HepG2 (cell line): ENCODE measurements around the gene VCL. TPM values are rescaled to one million over a fixed set of nuclear protein-coding genes. Genes with fewer than 3 reads are reported as not detected.

Experiments used
- ATAC-seq: fragments of 200-7000 bp; cut with Tn5 transposase; 3 replicates; pipeline ENCODE4 v1.9.1; 2020; ENCODE audit warnings: mild to moderate bottlenecking, moderate library complexity
- BruUV-seq: library from RNA; stranded (reverse); fragments of 400-500 nt; replicated peaks from 2 replicates; lab custom pipeline; 2021; lab: Mats Ljungman, UMichigan
- CTCF ChIA-PET: fragments of 300-600 bp; formaldehyde crosslinking; extraction: SDS; loops from one replicate; lab custom pipeline; 2021; ENCODE audit warnings: low total read pairs, inconsistent platforms, low intra/inter-chr PET ratio; lab: Yijun Ruan, JAX
- POLR2A ChIA-PET: fragments of 350-600 bp; sonication (Branson Sonifier 250); formaldehyde crosslinking; loops from one replicate; lab custom pipeline; 2020; ENCODE audit warnings: antibody characterized with exemption, inconsistent platforms; lab: Yijun Ruan, JAX
- DNase-seq: peaks from one replicate; pipeline ENCODE4 v3.0.0-alpha.2; 2015; ENCODE audit warnings: low spot score
- FAIRE-seq: peaks from 3 replicates; lab custom pipeline; 2011; peaks lifted over from hg19 to GRCh38; lab: Jason Lieb, UNC
- H2AFZ ChIP-seq: one replicate; pipeline ENCODE4 v1.6.1; 2011; ENCODE audit warnings: low read length, inconsistent platforms
- H3K27ac ChIP-seq: fragments of 300-600 bp; 3 replicates; pipeline ENCODE4 v1.8.0; 2011; ENCODE audit warnings: mixed run types, mild to moderate bottlenecking, mixed read lengths, low read length, inconsistent platforms; ENCODE audit not compliant: insufficient read depth; ENCODE audit errors: extremely low read length
- H3K27me3 ChIP-seq, 2 experiments: fragments of 200-600 bp in 1 of 2; 2 replicates in 1 of 2; 3 replicates in 1 of 2; pipeline versions ENCODE4 v1.6.0 to v1.8.0; 2011; ENCODE audit warnings: low read length in 2 of 2, mild to moderate bottlenecking in 2 of 2, moderate library complexity in 2 of 2, inconsistent platforms in 1 of 2; ENCODE audit not compliant: insufficient read depth in 2 of 2, control insufficient read depth in 1 of 2
- H3K36me3 ChIP-seq, 2 experiments: fragments of 200-600 bp in 1 of 2; replicated peaks in 1 of 2; 2 replicates in 1 of 2; 3 replicates in 1 of 2; pipeline versions ENCODE4 v1.5.1 to v1.8.0; 2011; ENCODE audit warnings: low read length in 2 of 2, inconsistent platforms in 1 of 2; ENCODE audit not compliant: insufficient read depth in 2 of 2, control insufficient read depth in 1 of 2
- H3K4me1 ChIP-seq: 2 replicates; pipeline ENCODE4 v1.5.1; 2012; ENCODE audit warnings: low read length, inconsistent platforms; ENCODE audit not compliant: insufficient read depth
- H3K4me2 ChIP-seq: 2 replicates; pipeline ENCODE4 v1.6.0; 2011; ENCODE audit warnings: low read depth, low read length, inconsistent platforms
- H3K4me3 ChIP-seq, 3 experiments: fragments of 200-600 bp in 1 of 3; sonication (generic), shearing (Covaris generic) in 1 of 3; replicated peaks in 1 of 3; 2 replicates each; pipeline ENCODE4 v1.5.1; 2011 to 2016; ENCODE audit warnings: low read length in 3 of 3, inconsistent platforms in 2 of 3, low read depth in 2 of 3, mild to moderate bottlenecking in 2 of 3, control low read depth in 1 of 3, mixed read lengths in 1 of 3; ENCODE audit not compliant: insufficient read depth in 1 of 3
- H3K79me2 ChIP-seq: one replicate; pipeline ENCODE4 v1.6.1; 2011; ENCODE audit warnings: low read length, inconsistent platforms; ENCODE audit not compliant: insufficient read depth
- H3K9ac ChIP-seq: 2 replicates; pipeline ENCODE4 v1.6.0; 2011; ENCODE audit warnings: mild to moderate bottlenecking, low read depth, low read length, inconsistent platforms; ENCODE audit not compliant: insufficient read depth
- H3K9me3 ChIP-seq: 2 replicates; pipeline ENCODE4 v1.5.1; 2012; ENCODE audit warnings: mild to moderate bottlenecking, low read length
- H4K20me1 ChIP-seq: 2 replicates; pipeline ENCODE4 v1.6.0; 2011; ENCODE audit warnings: inconsistent platforms, mild to moderate bottlenecking, low read length, moderate library complexity; ENCODE audit not compliant: insufficient read depth
- EEA1 ChIP-seq: sonication (generic); formaldehyde crosslinking; IDR thresholded peaks from 2 replicates; pipeline ENCODE4 v1.5.1; 2020; ENCODE audit warnings: mild to moderate bottlenecking, missing genetic modification reagents, borderline replicate concordance
- NKX3-1 ChIP-seq: sonication (generic); formaldehyde crosslinking; IDR thresholded peaks from 2 replicates; pipeline ENCODE4 v1.5.0; 2020; ENCODE audit warnings: missing genetic modification reagents
- SNAI1 ChIP-seq: sonication (generic); formaldehyde crosslinking; IDR thresholded peaks from 2 replicates; pipeline ENCODE4 v1.5.0; 2020; ENCODE audit warnings: mild to moderate bottlenecking, missing genetic modification reagents, borderline replicate concordance
- TOE1 ChIP-seq: sonication (generic); formaldehyde crosslinking; IDR thresholded peaks from 2 replicates; pipeline ENCODE4 v1.4.0; 2020; ENCODE audit warnings: mild to moderate bottlenecking, missing genetic modification reagents
- ZNF33B ChIP-seq: sonication (generic); formaldehyde crosslinking; IDR thresholded peaks from 2 replicates; pipeline ENCODE4 v1.5.1; 2020; ENCODE audit warnings: mild to moderate bottlenecking, missing genetic modification reagents
- ZNF644 ChIP-seq: IDR thresholded peaks from 2 replicates; pipeline ENCODE4 v1.6.1; 2016; ENCODE audit warnings: low read depth
- WGBS: methylation state at CpG from one replicate; pipeline ENCODE4 v1.1.6; 2017; ENCODE audit warnings: low lambda C conversion rate; 5-methylcytosine and 5-hydroxymethylcytosine counted together
- in situ Hi-C: cut with HindIII; loops from 2 replicates; pipeline ENCODE4 v1.10.0; 2017; ENCODE audit warnings: low pct_unique_long_range_greater_than_20kb; ENCODE audit not compliant: extremely low pct_ligation_motif_present
- intact Hi-C: fragments of 100-400 bp; cut with micrococcal nuclease; formaldehyde crosslinking; loops from one replicate; pipeline ENCODE4 v1.10.0; 2022; ENCODE audit not compliant: unreplicated experiment
- polyA plus RNA-seq, 8 experiments: library from polyadenylated mRNA; depleted of rRNA in 3 of 8; stranded (reverse) in 7 of 8; unstranded in 1 of 8; fragments of >200 nt; fragmentation: Illumina TruSeq in 4 of 8; extraction: Trizol in 4 of 8; gene quantifications; 2 replicates each; pipeline versions ENCODE4 v1.2.1 to v1.2.3, GENCODE V29; 2011 to 2016; ENCODE audit warnings: low read depth in 4 of 8, missing spikeins in 1 of 8, mixed read lengths in 1 of 8; ENCODE audit not compliant: insufficient read depth in 1 of 8
- total RNA-seq, 5 experiments: library from RNA; depleted of rRNA; stranded (reverse); fragments of >200 nt; fragmentation: Illumina TruSeq; extraction: Trizol; gene quantifications; 2 replicates each; pipeline ENCODE4 v1.2.3, GENCODE V29; 2016; ENCODE audit warnings: low read depth in 1 of 5
- TF ChIP-seq, protein P1 (sequence below): IDR thresholded peaks from 2 replicates; pipeline ENCODE4 v1.6.1; 2016
- TF ChIP-seq, protein P2 (sequence below): sonication (generic); formaldehyde crosslinking; IDR thresholded peaks from 2 replicates; pipeline ENCODE4 v1.5.1; 2020; ENCODE audit warnings: missing genetic modification reagents, mild to moderate bottlenecking, borderline replicate concordance

Gene VCL
- total and polyA plus RNA-seq, 2 of the 13 experiments (the other 11 are each of a cell fraction or from before 2014, with no cell fraction given) = 17.3 to 26.9 TPM

DNA sequence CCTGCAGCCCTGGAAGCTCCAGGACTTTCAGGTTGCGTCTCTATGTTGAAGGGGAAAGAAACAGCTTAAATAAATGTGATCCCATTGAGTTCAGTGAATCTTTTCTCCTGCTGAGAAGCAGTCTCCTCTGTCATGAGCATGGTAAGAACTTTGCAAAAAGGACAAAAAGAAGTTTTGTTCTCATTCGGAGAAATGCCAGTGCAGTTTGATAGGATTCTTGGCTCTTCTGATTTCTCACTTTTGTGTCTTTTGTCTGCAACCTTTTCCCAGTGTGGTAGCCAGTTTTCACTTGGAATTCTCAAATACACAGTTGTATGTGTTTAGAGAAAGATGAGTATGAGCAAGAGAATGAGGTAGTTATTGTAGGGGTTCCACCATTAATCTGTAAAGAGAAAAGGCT lies 88.4 kb downstream of the VCL start:
- H2AFZ ChIP-seq = no peak overlapping the region
- ATAC-seq (no peak), DNase-seq (no peak)
- POLR2A ChIA-PET = no interaction called here
- no peak overlapping the region for H3K27ac ChIP-seq
- H3K9me3 ChIP-seq = no peaks in the 10 kb centered on the region
- WGBS = 95% methylated on average over 2 of the region's 2 CpGs
- H3K36me3 ChIP-seq = peaks cover 4 to 31% of the 10 kb centered on the region in 2 experiments; a peak in 4 of 5 replicates
- intact Hi-C loops = loop anchor here (10.0 kb wide), 1 partner anchor 142 kb away; no protein-coding TSS in a partner anchor
- H3K9ac ChIP-seq = no peak overlapping the region
- H4K20me1 ChIP-seq = no peaks in the 10 kb centered on the region
- TF ChIP-seq SNAI1 (CRISPR knock-in tag) (no peak), NKX3-1 (CRISPR knock-in tag) (no peak)
- TF ChIP-seq, all 625 proteins: peak for 0
- Histone ChIP-seq H3K4me3 (no peak overlapping the region), H3K4me2 (no peak overlapping the region), H3K27me3 (no peaks in the 10 kb centered on the region), H3K4me1 (no peaks in the 10 kb centered on the region), H3K79me2 (no peaks in the 10 kb centered on the region)
- FAIRE-seq = no peak
- no TSS peak for BruUV-seq
- CTCF ChIA-PET = no interaction called here
- in situ Hi-C loops = no loop called here

DNA sequence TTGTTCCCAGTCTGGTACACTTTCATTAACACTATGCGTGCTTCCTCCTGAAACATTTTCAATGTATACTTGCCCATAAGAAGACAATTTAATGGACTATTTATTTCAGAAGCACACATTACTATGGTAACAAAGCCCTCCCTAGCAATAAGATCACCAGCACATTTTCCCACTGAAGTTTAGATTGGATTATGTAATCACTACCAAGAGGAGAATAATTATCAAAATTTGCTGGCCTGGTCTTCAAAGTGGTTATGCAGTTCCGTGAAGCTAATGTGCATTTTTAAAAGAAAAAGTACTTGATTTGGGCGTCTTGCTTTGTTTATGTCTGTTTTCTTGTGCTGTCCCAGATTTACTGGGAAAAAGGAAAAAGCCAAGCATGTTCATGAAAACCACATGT lies 90.8 kb downstream of the VCL start:
- Histone ChIP-seq H3K27me3 (no peaks in the 10 kb centered on the region), H3K4me2 (no peak overlapping the region), H3K36me3 (peaks cover 4 to 38% of the 10 kb centered on the region in 2 experiments; a peak in 4 of 5 replicates), H4K20me1 (no peaks in the 10 kb centered on the region), H3K4me1 (no peaks in the 10 kb centered on the region), H3K4me3 (no peak overlapping the region), H3K9me3 (no peaks in the 10 kb centered on the region), H3K9ac (no peak overlapping the region), H2AFZ (no peak overlapping the region), H3K27ac (no peak overlapping the region), H3K79me2 (no peaks in the 10 kb centered on the region)
- CTCF ChIA-PET = no interaction called here
- FAIRE-seq = no peak
- BruUV-seq = no TSS peak
- in situ Hi-C loops = no loop called here
- 92% methylated on average over 3 of the region's 3 CpGs for WGBS
- no peak for DNase-seq
- no peak for ATAC-seq
- intact Hi-C loops = loop anchor here (10.0 kb wide), 1 partner anchor 144 kb away; no protein-coding TSS in a partner anchor
- POLR2A ChIA-PET = no interaction called here
- TF ChIP-seq EEA1 (CRISPR knock-in tag) = no peak
- TF ChIP-seq, protein P1, sequence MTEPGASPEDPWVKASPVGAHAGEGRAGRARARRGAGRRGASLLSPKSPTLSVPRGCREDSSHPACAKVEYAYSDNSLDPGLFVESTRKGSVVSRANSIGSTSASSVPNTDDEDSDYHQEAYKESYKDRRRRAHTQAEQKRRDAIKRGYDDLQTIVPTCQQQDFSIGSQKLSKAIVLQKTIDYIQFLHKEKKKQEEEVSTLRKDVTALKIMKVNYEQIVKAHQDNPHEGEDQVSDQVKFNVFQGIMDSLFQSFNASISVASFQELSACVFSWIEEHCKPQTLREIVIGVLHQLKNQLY = no peak
- no peak for TF ChIP-seq TOE1
- TF ChIP-seq, protein P2, sequence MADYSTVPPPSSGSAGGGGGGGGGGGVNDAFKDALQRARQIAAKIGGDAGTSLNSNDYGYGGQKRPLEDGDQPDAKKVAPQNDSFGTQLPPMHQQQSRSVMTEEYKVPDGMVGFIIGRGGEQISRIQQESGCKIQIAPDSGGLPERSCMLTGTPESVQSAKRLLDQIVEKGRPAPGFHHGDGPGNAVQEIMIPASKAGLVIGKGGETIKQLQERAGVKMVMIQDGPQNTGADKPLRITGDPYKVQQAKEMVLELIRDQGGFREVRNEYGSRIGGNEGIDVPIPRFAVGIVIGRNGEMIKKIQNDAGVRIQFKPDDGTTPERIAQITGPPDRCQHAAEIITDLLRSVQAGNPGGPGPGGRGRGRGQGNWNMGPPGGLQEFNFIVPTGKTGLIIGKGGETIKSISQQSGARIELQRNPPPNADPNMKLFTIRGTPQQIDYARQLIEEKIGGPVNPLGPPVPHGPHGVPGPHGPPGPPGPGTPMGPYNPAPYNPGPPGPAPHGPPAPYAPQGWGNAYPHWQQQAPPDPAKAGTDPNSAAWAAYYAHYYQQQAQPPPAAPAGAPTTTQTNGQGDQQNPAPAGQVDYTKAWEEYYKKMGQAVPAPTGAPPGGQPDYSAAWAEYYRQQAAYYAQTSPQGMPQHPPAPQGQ (CRISPR knock-in tag) = no peak
- TF ChIP-seq ZNF33B (CRISPR knock-in tag) = no peak
- no peak for TF ChIP-seq ZNF644 (CRISPR knock-in tag)
